GM23248 (cell line): Measurements from ENCODE around the gene PTPN1. TPM values are rescaled to one million over a fixed set of nuclear protein-coding genes. Genes with fewer than 3 reads are reported as not detected.

Experiments used
- DNase-seq: peaks from one replicate; pipeline ENCODE4 v3.0.0-alpha.2; 2015
- H2AFZ ChIP-seq: fragments of 200-600 bp; sonication (generic); 2 replicates; pipeline ENCODE4 v1.6.1; 2016; ENCODE audit warnings: antibody characterized with exemption
- H3F3A ChIP-seq: fragments of 200-600 bp; sonication (generic); 2 replicates; pipeline ENCODE4 v1.6.1; 2016; ENCODE audit warnings: mild to moderate bottlenecking, antibody characterized with exemption, mixed run types; ENCODE audit not compliant: insufficient read depth
- H3K27ac ChIP-seq: fragments of 200-600 bp; sonication (generic); 2 replicates; pipeline ENCODE4 v1.5.1; 2016; ENCODE audit warnings: mild to moderate bottlenecking
- H3K27me3 ChIP-seq: fragments of 200-600 bp; sonication (generic); replicated peaks from 2 replicates; pipeline ENCODE4 v1.6.1; 2016; ENCODE audit warnings: mild to moderate bottlenecking; ENCODE audit not compliant: insufficient read depth
- H3K36me3 ChIP-seq: fragments of 200-600 bp; sonication (generic); 2 replicates; pipeline ENCODE4 v1.6.1; 2016; ENCODE audit warnings: low read depth, mild to moderate bottlenecking
- H3K4me1 ChIP-seq: fragments of 200-600 bp; sonication (generic); 2 replicates; pipeline ENCODE4 v1.6.1; 2016; ENCODE audit warnings: mild to moderate bottlenecking; ENCODE audit not compliant: insufficient read depth
- H3K4me2 ChIP-seq: fragments of 200-600 bp; sonication (generic); one replicate; pipeline ENCODE4 v1.6.1; 2016; ENCODE audit warnings: mild to moderate bottlenecking; ENCODE audit not compliant: unreplicated experiment
- H3K4me3 ChIP-seq: fragments of 200-600 bp; sonication (generic); 2 replicates; pipeline ENCODE4 v1.5.1; 2016; ENCODE audit warnings: mild to moderate bottlenecking
- H3K79me2 ChIP-seq: fragments of 200-600 bp; sonication (generic); 2 replicates; pipeline ENCODE4 v1.6.1; 2016; ENCODE audit warnings: mild to moderate bottlenecking; ENCODE audit not compliant: insufficient read depth
- H3K9ac ChIP-seq: fragments of 200-600 bp; sonication (generic); 2 replicates; pipeline ENCODE4 v1.6.1; 2016; ENCODE audit warnings: mild to moderate bottlenecking
- H3K9me2 ChIP-seq: fragments of 200-600 bp; sonication (generic); 2 replicates; pipeline ENCODE4 v1.6.1; 2016; ENCODE audit warnings: mixed run types, mild to moderate bottlenecking, moderate library complexity; ENCODE audit not compliant: insufficient read depth
- H3K9me3 ChIP-seq: fragments of 200-600 bp; sonication (generic); one replicate; pipeline ENCODE4 v1.6.1; 2017; ENCODE audit warnings: low read depth
- H4K20me1 ChIP-seq: fragments of 200-600 bp; sonication (generic); 2 replicates; pipeline ENCODE4 v1.6.0; 2016; ENCODE audit not compliant: insufficient read depth
- EZH2 ChIP-seq: fragments of 200-600 bp; sonication (generic); IDR thresholded peaks from 2 replicates; pipeline ENCODE4 v1.6.1; 2018; ENCODE audit warnings: antibody characterized with exemption, mild to moderate bottlenecking; ENCODE audit not compliant: insufficient read depth, poor library complexity, severe bottlenecking
- EZH2phosphoT487 ChIP-seq: fragments of 200-600 bp; sonication (generic); IDR thresholded peaks from 2 replicates; pipeline ENCODE4 v1.6.1; 2018; ENCODE audit warnings: antibody characterized with exemption, moderate library complexity, mild to moderate bottlenecking, low read depth; ENCODE audit not compliant: insufficient read depth
- WGBS, 2 experiments: methylation state at CpG; one replicate each; pipeline ENCODE4 v1.1.6; 2015 to 2017; ENCODE audit warnings: low lambda C conversion rate in 2 of 2, low coverage in 1 of 2; ENCODE audit errors: missing lambda C conversion rate in 2 of 2; 5-methylcytosine and 5-hydroxymethylcytosine counted together
- in situ Hi-C: fragments of 300-500 bp; cut with MboI; formaldehyde crosslinking; loops from 2 replicates; pipeline ENCODE4 v1.15.0; 2020
- polyA plus RNA-seq: library from polyadenylated mRNA; unstranded; fragments of >200 nt; fragmentation: Nextera tagmentation; extraction: Ambion mirVana; gene quantifications from 2 replicates; pipeline ENCODE4 v1.2.1, GENCODE V29; 2016
- total RNA-seq: library from RNA; depleted of rRNA; stranded (reverse); fragments of >200 nt; shearing (Covaris generic); gene quantifications from 2 replicates; pipeline ENCODE4 v1.2.3, GENCODE V29; 2014

PTPN1 gene
- total and polyA plus RNA-seq, 2 experiments from 2014 or later = 18.9 to 22.8 TPM

- Histone ChIP-seq H3K9me2 (no peaks in the 10 kb centered on the region), H3K9ac (no peak overlapping the region), H3K27me3 (no peaks in the 10 kb centered on the region), H3K4me1 (no peaks in the 10 kb centered on the region), H3K36me3 (no peaks in the 10 kb centered on the region; the same call in 1 of the 2 replicates), H3K27ac (no peak overlapping the region), H3F3A (no peaks in the 10 kb centered on the region), H3K4me2 (no peak overlapping the region), H3K4me3 (no peak overlapping the region), H3K79me2 (no peaks in the 10 kb centered on the region), H2AFZ (no peak overlapping the region), H4K20me1 (no peaks in the 10 kb centered on the region), H3K9me3 (no peaks in the 10 kb centered on the region)
- in situ Hi-C loops = no loop called here
- TF ChIP-seq EZH2phosphoT487 = no peak
- TF ChIP-seq EZH2 = no peak
- no peak for DNase-seq
- 77 to 78% methylated on average over 19 of the region's 19 CpGs for WGBS, 2 experiments
Measured at GRCh38 chr20:50592282-50593004, 82.3 kb downstream of the PTPN1 start.

- no peak for DNase-seq
- H3K4me2 ChIP-seq = no peak overlapping the region
- 95% methylated on average over 9 of the region's 9 CpGs for WGBS, 2 experiments
- no peak overlapping the region for H2AFZ ChIP-seq
- no peaks in the 10 kb centered on the region for H3K27me3 ChIP-seq
- H4K20me1 ChIP-seq = no peaks in the 10 kb centered on the region
- no peaks in the 10 kb centered on the region; the same call in 1 of the 2 replicates for H3K36me3 ChIP-seq
- in situ Hi-C loops = no loop called here
- no peak overlapping the region for H3K27ac ChIP-seq
- no peaks in the 10 kb centered on the region for H3K79me2 ChIP-seq
- no peak overlapping the region for H3K9ac ChIP-seq
- no peak overlapping the region for H3K4me3 ChIP-seq
- no peaks in the 10 kb centered on the region for H3K4me1 ChIP-seq
- H3K9me3 ChIP-seq = no peaks in the 10 kb centered on the region
- TF ChIP-seq EZH2 = no peak
- no peak for TF ChIP-seq EZH2phosphoT487
- H3F3A ChIP-seq = no peaks in the 10 kb centered on the region
- no peaks in the 10 kb centered on the region for H3K9me2 ChIP-seq
Measured at GRCh38 chr20:50593005-50593335, 82.8 kb downstream of the PTPN1 start.

- 93% methylated on average over 10 to 11 of the region's 11 CpGs for WGBS, 2 experiments
- in situ Hi-C loops = no loop called here
- Histone ChIP-seq H3K9me2 (no peaks in the 10 kb centered on the region), H2AFZ (no peak overlapping the region), H3K9me3 (no peaks in the 10 kb centered on the region), H3K27ac (no peak overlapping the region), H3K4me3 (no peak overlapping the region), H4K20me1 (no peaks in the 10 kb centered on the region), H3K36me3 (no peaks in the 10 kb centered on the region; the same call in 1 of the 2 replicates), H3K27me3 (no peaks in the 10 kb centered on the region), H3K79me2 (no peaks in the 10 kb centered on the region), H3K4me2 (no peak overlapping the region), H3F3A (no peaks in the 10 kb centered on the region; the same call in 1 of the 2 replicates), H3K4me1 (no peaks in the 10 kb centered on the region), H3K9ac (no peak overlapping the region)
- TF ChIP-seq EZH2phosphoT487 = no peak
- no peak for TF ChIP-seq EZH2
- no peak for DNase-seq
Measured at GRCh38 chr20:50594231-50594590, 84.0 kb downstream of the PTPN1 start.

GRCh38 chr20:50594591-50595432 lies 84.6 kb downstream of the PTPN1 start:
- Histone ChIP-seq H3K9ac (no peak overlapping the region), H3K4me2 (no peak overlapping the region), H3F3A (no peaks in the 10 kb centered on the region; the same call in 1 of the 2 replicates), H3K27me3 (no peaks in the 10 kb centered on the region), H3K9me2 (no peaks in the 10 kb centered on the region), H3K27ac (no peak overlapping the region), H2AFZ (no peak overlapping the region), H4K20me1 (no peaks in the 10 kb centered on the region), H3K79me2 (no peaks in the 10 kb centered on the region), H3K4me1 (no peaks in the 10 kb centered on the region), H3K36me3 (no peaks in the 10 kb centered on the region; the same call in 1 of the 2 replicates), H3K4me3 (no peak overlapping the region), H3K9me3 (no peaks in the 10 kb centered on the region)
- in situ Hi-C loops = no loop called here
- no peak for DNase-seq
- TF ChIP-seq EZH2 = no peak
- 71 to 74% methylated on average over 19 of the region's 19 CpGs for WGBS, 2 experiments
